Measurements from ENCODE around the gene BCL2L1. TPM values are rescaled to one million over a fixed set of nuclear protein-coding genes. Genes with fewer than 3 reads are reported as not detected.

BCL2L1 gene
- total RNA-seq, 1 donor from 2014 or later: 136 TPM

- DNase-seq: peak; percentile 100
- H3K36me3 Mint-ChIP-seq (ENCODE audit: unreplicated experiment): no peaks in the 10 kb centered on the region
- no peaks in the 10 kb centered on the region for H3K4me1 Mint-ChIP-seq (ENCODE audit: low read depth, unreplicated experiment)
- TF ChIP-seq, protein P1, sequence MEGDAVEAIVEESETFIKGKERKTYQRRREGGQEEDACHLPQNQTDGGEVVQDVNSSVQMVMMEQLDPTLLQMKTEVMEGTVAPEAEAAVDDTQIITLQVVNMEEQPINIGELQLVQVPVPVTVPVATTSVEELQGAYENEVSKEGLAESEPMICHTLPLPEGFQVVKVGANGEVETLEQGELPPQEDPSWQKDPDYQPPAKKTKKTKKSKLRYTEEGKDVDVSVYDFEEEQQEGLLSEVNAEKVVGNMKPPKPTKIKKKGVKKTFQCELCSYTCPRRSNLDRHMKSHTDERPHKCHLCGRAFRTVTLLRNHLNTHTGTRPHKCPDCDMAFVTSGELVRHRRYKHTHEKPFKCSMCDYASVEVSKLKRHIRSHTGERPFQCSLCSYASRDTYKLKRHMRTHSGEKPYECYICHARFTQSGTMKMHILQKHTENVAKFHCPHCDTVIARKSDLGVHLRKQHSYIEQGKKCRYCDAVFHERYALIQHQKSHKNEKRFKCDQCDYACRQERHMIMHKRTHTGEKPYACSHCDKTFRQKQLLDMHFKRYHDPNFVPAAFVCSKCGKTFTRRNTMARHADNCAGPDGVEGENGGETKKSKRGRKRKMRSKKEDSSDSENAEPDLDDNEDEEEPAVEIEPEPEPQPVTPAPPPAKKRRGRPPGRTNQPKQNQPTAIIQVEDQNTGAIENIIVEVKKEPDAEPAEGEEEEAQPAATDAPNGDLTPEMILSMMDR (IDR thresholded peaks at IDR 0.05; ENCODE audit: partially characterized antibody, unreplicated experiment): peak; percentile 40
- peaks cover 1% of the 10 kb centered on the region for H3K27me3 Mint-ChIP-seq (ENCODE audit: unreplicated experiment)
- H3K4me3 Mint-ChIP-seq (ENCODE audit: unreplicated experiment): no peak within 1 kb of the TSS
- no peak within 1 kb of the TSS for H3K27ac Mint-ChIP-seq (ENCODE audit: unreplicated experiment)
- peaks cover 4% of the 10 kb centered on the region for H3K9me3 Mint-ChIP-seq (ENCODE audit: unreplicated experiment)
Observed at GRCh38 chr20:31738729-31739549, 16.3 kb upstream of the BCL2L1 start, which contains the start of gene TPX2. TSS of gene TPX2 (plus strand) at chr20:31739290. CDS start at chr20:31757477, 18,187 bp downstream.

- Mint-ChIP-seq H3K9me3 (ENCODE audit: unreplicated experiment) (peaks cover 2% of the 10 kb centered on the region), H3K4me1 (ENCODE audit: low read depth, unreplicated experiment) (no peaks in the 10 kb centered on the region), H3K4me3 (ENCODE audit: unreplicated experiment) (no peak overlapping the region), H3K27me3 (ENCODE audit: unreplicated experiment) (no peaks in the 10 kb centered on the region), H3K27ac (ENCODE audit: unreplicated experiment) (no peak overlapping the region), H3K36me3 (ENCODE audit: unreplicated experiment) (no peaks in the 10 kb centered on the region)
- DNase-seq: no peak
- TF ChIP-seq, protein P1 (IDR thresholded peaks at IDR 0.05; ENCODE audit: partially characterized antibody, unreplicated experiment): no peak
Observed at GRCh38 chr20:31731321-31731717, 8.7 kb upstream of the BCL2L1 start.

GRCh38 chr20:31723319-31724078 is 831 bp upstream of the BCL2L1 start:
- Mint-ChIP-seq H3K36me3 (ENCODE audit: unreplicated experiment) (peaks cover 4% of the 10 kb centered on the region), H3K9me3 (ENCODE audit: unreplicated experiment) (peaks cover 22% of the 10 kb centered on the region), H3K27ac (ENCODE audit: unreplicated experiment) (peak overlapping the region; percentile 99), H3K27me3 (ENCODE audit: unreplicated experiment) (peaks cover 10% of the 10 kb centered on the region), H3K4me3 (ENCODE audit: unreplicated experiment) (peak overlapping the region; percentile 90), H3K4me1 (ENCODE audit: low read depth, unreplicated experiment) (peaks cover 38% of the 10 kb centered on the region)
- DNase-seq: peak; percentile 100
- TF ChIP-seq, protein P1 (IDR thresholded peaks at IDR 0.05; ENCODE audit: partially characterized antibody, unreplicated experiment): peak; percentile 99

DNA sequence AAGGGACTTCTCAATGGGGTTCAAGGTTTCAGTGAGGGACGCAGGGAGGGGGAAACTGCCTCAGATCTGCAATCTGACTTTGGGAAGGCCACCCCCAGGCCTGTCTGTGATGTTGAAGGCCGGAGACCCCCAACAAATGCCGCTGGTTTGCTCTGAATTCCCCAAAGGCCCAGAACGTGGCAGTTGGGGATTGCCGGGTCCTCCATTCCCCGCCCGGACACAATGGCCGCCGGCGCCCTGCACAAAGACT is 326 bp upstream of the BCL2L1 start:
- H3K4me3 Mint-ChIP-seq (ENCODE audit: unreplicated experiment): peak overlapping the region; percentile 90
- H3K27me3 Mint-ChIP-seq (ENCODE audit: unreplicated experiment): peaks cover 10% of the 10 kb centered on the region
- H3K9me3 Mint-ChIP-seq (ENCODE audit: unreplicated experiment): peaks cover 22% of the 10 kb centered on the region
- H3K4me1 Mint-ChIP-seq (ENCODE audit: low read depth, unreplicated experiment): peaks cover 39% of the 10 kb centered on the region
- DNase-seq: no peak
- H3K36me3 Mint-ChIP-seq (ENCODE audit: unreplicated experiment): peaks cover 4% of the 10 kb centered on the region
- H3K27ac Mint-ChIP-seq (ENCODE audit: unreplicated experiment): peak overlapping the region; percentile 99
- TF ChIP-seq, protein P1 (IDR thresholded peaks at IDR 0.05; ENCODE audit: partially characterized antibody, unreplicated experiment): peak; percentile 34

Measured in glutamatergic neuron (in vitro differentiated cells).